PC-3 (cell line): Measurements from ENCODE around the gene DDX53. TPM values are rescaled to one million over a fixed set of nuclear protein-coding genes. Genes with fewer than 3 reads are reported as not detected.

Experiments used
- ATAC-seq: fragments of 200-7000 bp; cut with Tn5 transposase; 2 replicates; pipeline ENCODE4 v1.9.1; 2020; ENCODE audit warnings: mild to moderate bottlenecking, moderate library complexity
- BruUV-seq: library from RNA; stranded (reverse); fragments of 400-500 nt; replicated peaks from 2 replicates; lab custom pipeline; 2021; lab: Mats Ljungman, UMichigan
- CTCF ChIA-PET: fragments of 300-600 bp; sonication (Branson Sonifier 250); formaldehyde crosslinking; loops from one replicate; lab custom pipeline; 2022; ENCODE audit warnings: antibody characterized with exemption; lab: Charles Lee
- POLR2A ChIA-PET: fragments of 300-600 bp; sonication (Branson Sonifier 250); formaldehyde crosslinking; loops from one replicate; lab custom pipeline; 2022; ENCODE audit warnings: antibody characterized with exemption; ENCODE audit not compliant: unreplicated experiment; lab: Charles Lee
- DNase-seq: peaks from one replicate; pipeline ENCODE4 v3.0.0-alpha.2; 2015
- H2AFZ ChIP-seq: fragments of 300-600 bp; sonication (generic); 2 replicates; pipeline ENCODE4 v1.6.0; 2016; ENCODE audit warnings: antibody characterized with exemption, low read length
- H3F3A ChIP-seq: fragments of 300-600 bp; sonication (generic); one replicate; pipeline ENCODE4 v1.6.0; 2017; ENCODE audit warnings: antibody characterized with exemption, low read length, control low read depth, mild to moderate bottlenecking; ENCODE audit not compliant: unreplicated experiment
- H3K27ac ChIP-seq: fragments of 300-600 bp; sonication (generic); 2 replicates; pipeline ENCODE4 v1.5.1; 2016; ENCODE audit warnings: mild to moderate bottlenecking, low read length
- H3K27me3 ChIP-seq: fragments of 300-600 bp; sonication (generic); 2 replicates; pipeline ENCODE4 v1.6.1; 2016; ENCODE audit warnings: low read length, mixed read lengths
- H3K36me3 ChIP-seq: fragments of 300-600 bp; sonication (generic); 2 replicates; pipeline ENCODE4 v1.6.1; 2016; ENCODE audit warnings: low read depth, mixed run types, low read length, mixed read lengths
- H3K4me1 ChIP-seq: fragments of 300-600 bp; sonication (generic); 2 replicates; pipeline ENCODE4 v1.5.1; 2016; ENCODE audit warnings: low read length; ENCODE audit not compliant: insufficient read depth
- H3K4me2 ChIP-seq: fragments of 300-600 bp; sonication (generic); 2 replicates; pipeline ENCODE4 v1.6.0; 2016; ENCODE audit warnings: low read length
- H3K4me3 ChIP-seq: fragments of 300-600 bp; sonication (generic); 2 replicates; pipeline ENCODE4 v1.5.1; 2016; ENCODE audit warnings: mild to moderate bottlenecking, low read length, mixed read lengths
- H3K79me2 ChIP-seq: fragments of 300-600 bp; sonication (generic); 2 replicates; pipeline ENCODE4 v1.6.1; 2017; ENCODE audit warnings: low read length, mixed read lengths
- H3K9ac ChIP-seq: fragments of 300-600 bp; sonication (generic); 2 replicates; pipeline ENCODE4 v1.6.0; 2016; ENCODE audit warnings: mild to moderate bottlenecking, low read length
- H3K9me2 ChIP-seq: fragments of 300-600 bp; sonication (generic); replicated peaks from 2 replicates; pipeline ENCODE4 v1.6.1; 2016; ENCODE audit warnings: mixed run types, low read length, mixed read lengths
- H3K9me3 ChIP-seq: fragments of 300-600 bp; sonication (generic); 2 replicates; pipeline ENCODE4 v1.6.1; 2016; ENCODE audit warnings: low read length, mixed read lengths
- H4K20me1 ChIP-seq: fragments of 300-600 bp; sonication (generic); 2 replicates; pipeline ENCODE4 v1.6.1; 2016; ENCODE audit warnings: low read length, mixed read lengths
- EZH2 ChIP-seq: fragments of 300-600 bp; sonication (generic); IDR thresholded peaks from one replicate; pipeline ENCODE4 v1.6.1; 2017; ENCODE audit warnings: antibody characterized with exemption, mild to moderate bottlenecking, low read length; ENCODE audit not compliant: unreplicated experiment
- EZH2phosphoT487 ChIP-seq: fragments of 300-600 bp; sonication (generic); IDR thresholded peaks from 2 replicates; pipeline ENCODE4 v1.6.1; 2018; ENCODE audit warnings: mild to moderate bottlenecking, antibody characterized with exemption, low read length, borderline replicate concordance
- intact Hi-C: fragments of 100-400 bp; cut with micrococcal nuclease; formaldehyde crosslinking; loops from 2 replicates; pipeline ENCODE4 v1.9.0; 2023
- total RNA-seq: library from RNA; depleted of rRNA; stranded (reverse); fragments of >200 nt; gene quantifications from 2 replicates; pipeline ENCODE4 v1.2.3, GENCODE V29; 2014
- TF ChIP-seq, protein P1 (sequence below): fragments of 300-600 bp; sonication (generic); conservative IDR thresholded peaks from 2 replicates; pipeline ENCODE4 v1.5.1; 2017; ENCODE audit warnings: antibody characterized with exemption, low read depth, mild to moderate bottlenecking, low read length

The DDX53 gene
- total RNA-seq, 1 experiment from 2014 or later = not detected

DNA sequence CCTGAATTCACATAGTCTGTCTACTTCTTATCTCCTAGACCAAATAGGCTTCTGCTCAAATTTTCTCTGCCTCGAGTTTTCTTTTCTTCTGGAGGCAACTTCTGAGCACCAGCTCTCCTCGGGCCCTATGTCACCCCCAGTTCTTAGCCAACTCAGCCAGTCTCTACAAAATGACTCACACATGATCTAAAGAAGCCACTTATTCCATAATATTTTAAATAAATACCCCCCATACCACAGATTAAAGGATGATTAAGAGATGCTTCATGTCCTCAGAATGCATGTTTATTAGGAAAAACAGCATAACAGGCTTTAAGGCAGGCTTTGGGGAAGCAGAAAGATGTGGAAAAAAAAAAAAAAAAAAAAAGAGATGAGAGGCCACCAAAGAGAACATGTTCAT is 36.6 kb upstream of the DDX53 start:
- no peaks in the 10 kb centered on the region for H3K4me1 ChIP-seq
- intact Hi-C loops = no loop called here
- H2AFZ ChIP-seq = no peak overlapping the region
- H4K20me1 ChIP-seq = no peaks in the 10 kb centered on the region
- POLR2A ChIA-PET = no interaction called here
- no peaks in the 10 kb centered on the region for H3K27me3 ChIP-seq
- no peak for ATAC-seq
- H3K36me3 ChIP-seq = no peaks in the 10 kb centered on the region
- no peaks in the 10 kb centered on the region for H3F3A ChIP-seq
- no peaks in the 10 kb centered on the region for H3K9me2 ChIP-seq
- no peak for DNase-seq
- TF ChIP-seq EZH2phosphoT487 (no peak), EZH2 (no peak)
- TF ChIP-seq, protein P1, sequence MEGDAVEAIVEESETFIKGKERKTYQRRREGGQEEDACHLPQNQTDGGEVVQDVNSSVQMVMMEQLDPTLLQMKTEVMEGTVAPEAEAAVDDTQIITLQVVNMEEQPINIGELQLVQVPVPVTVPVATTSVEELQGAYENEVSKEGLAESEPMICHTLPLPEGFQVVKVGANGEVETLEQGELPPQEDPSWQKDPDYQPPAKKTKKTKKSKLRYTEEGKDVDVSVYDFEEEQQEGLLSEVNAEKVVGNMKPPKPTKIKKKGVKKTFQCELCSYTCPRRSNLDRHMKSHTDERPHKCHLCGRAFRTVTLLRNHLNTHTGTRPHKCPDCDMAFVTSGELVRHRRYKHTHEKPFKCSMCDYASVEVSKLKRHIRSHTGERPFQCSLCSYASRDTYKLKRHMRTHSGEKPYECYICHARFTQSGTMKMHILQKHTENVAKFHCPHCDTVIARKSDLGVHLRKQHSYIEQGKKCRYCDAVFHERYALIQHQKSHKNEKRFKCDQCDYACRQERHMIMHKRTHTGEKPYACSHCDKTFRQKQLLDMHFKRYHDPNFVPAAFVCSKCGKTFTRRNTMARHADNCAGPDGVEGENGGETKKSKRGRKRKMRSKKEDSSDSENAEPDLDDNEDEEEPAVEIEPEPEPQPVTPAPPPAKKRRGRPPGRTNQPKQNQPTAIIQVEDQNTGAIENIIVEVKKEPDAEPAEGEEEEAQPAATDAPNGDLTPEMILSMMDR = no peak
- no TSS peak for BruUV-seq
- H3K4me3 ChIP-seq = no peak overlapping the region
- H3K9ac ChIP-seq = no peak overlapping the region
- H3K4me2 ChIP-seq = no peak overlapping the region
- no peak overlapping the region for H3K27ac ChIP-seq
- H3K9me3 ChIP-seq = no peaks in the 10 kb centered on the region
- CTCF ChIA-PET = no interaction called here
- no peaks in the 10 kb centered on the region for H3K79me2 ChIP-seq

DNA sequence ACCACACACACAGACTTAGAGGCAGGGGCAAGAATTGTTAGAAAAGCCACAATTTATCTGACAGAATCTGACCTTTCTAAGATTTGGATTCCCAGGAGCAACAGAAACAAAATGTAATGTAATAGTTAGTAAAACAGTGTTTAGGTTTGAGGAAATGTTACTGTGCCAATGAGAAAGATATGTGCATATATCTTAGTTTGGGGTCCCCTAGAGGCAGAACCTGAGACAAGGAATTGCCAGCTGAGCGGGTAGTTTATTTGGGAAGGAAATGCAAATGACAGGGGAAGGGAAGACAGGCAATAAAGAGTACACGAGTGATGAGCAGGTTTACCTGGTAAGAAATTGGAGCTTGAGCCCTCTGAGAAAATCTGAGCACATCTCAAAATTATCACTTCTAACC is 31.3 kb upstream of the DDX53 start:
- Histone ChIP-seq H3K9me3 (no peaks in the 10 kb centered on the region), H3K9ac (no peak overlapping the region), H3K36me3 (no peaks in the 10 kb centered on the region), H3K4me3 (no peak overlapping the region), H4K20me1 (no peaks in the 10 kb centered on the region), H3K27ac (no peak overlapping the region), H3K4me2 (no peak overlapping the region), H3K4me1 (no peaks in the 10 kb centered on the region), H3K27me3 (no peaks in the 10 kb centered on the region), H2AFZ (no peak overlapping the region), H3K9me2 (no peaks in the 10 kb centered on the region), H3F3A (no peaks in the 10 kb centered on the region), H3K79me2 (no peaks in the 10 kb centered on the region)
- CTCF ChIA-PET = no interaction called here
- DNase-seq = no peak
- no TSS peak for BruUV-seq
- POLR2A ChIA-PET = no interaction called here
- ATAC-seq = no peak
- intact Hi-C loops = no loop called here
- TF ChIP-seq, protein P1 = no peak

- no peak overlapping the region for H3K4me2 ChIP-seq
- no peak for ATAC-seq
- H3K9me2 ChIP-seq = no peaks in the 10 kb centered on the region
- H3K79me2 ChIP-seq = no peaks in the 10 kb centered on the region
- no peaks in the 10 kb centered on the region for H3F3A ChIP-seq
- no peaks in the 10 kb centered on the region for H3K36me3 ChIP-seq
- CTCF ChIA-PET = no interaction called here
- intact Hi-C loops = no loop called here
- H3K9me3 ChIP-seq = no peaks in the 10 kb centered on the region
- no peak overlapping the region for H3K4me3 ChIP-seq
- no peaks in the 10 kb centered on the region; the same call in 1 of the 2 replicates for H3K4me1 ChIP-seq
- no peak for DNase-seq
- H2AFZ ChIP-seq = no peak overlapping the region
- no TSS peak for BruUV-seq
- no peaks in the 10 kb centered on the region for H4K20me1 ChIP-seq
- TF ChIP-seq, protein P1 = no peak
- TF ChIP-seq EZH2 (no peak), EZH2phosphoT487 (no peak)
- H3K27ac ChIP-seq = no peak overlapping the region
- POLR2A ChIA-PET = no interaction called here
- no peak overlapping the region for H3K9ac ChIP-seq
- no peaks in the 10 kb centered on the region for H3K27me3 ChIP-seq
Observed at GRCh38 chrX:22969411-22969810, 30.3 kb upstream of the DDX53 start.
